Measurements from ENCODE around the gene UBE2Z.
"Not testable (repeated sequence)": the region's sequence is repeated elsewhere in the genome, so short reads cannot be mapped to it uniquely, and the experiment has no call there.

UBE2Z gene

DNA sequence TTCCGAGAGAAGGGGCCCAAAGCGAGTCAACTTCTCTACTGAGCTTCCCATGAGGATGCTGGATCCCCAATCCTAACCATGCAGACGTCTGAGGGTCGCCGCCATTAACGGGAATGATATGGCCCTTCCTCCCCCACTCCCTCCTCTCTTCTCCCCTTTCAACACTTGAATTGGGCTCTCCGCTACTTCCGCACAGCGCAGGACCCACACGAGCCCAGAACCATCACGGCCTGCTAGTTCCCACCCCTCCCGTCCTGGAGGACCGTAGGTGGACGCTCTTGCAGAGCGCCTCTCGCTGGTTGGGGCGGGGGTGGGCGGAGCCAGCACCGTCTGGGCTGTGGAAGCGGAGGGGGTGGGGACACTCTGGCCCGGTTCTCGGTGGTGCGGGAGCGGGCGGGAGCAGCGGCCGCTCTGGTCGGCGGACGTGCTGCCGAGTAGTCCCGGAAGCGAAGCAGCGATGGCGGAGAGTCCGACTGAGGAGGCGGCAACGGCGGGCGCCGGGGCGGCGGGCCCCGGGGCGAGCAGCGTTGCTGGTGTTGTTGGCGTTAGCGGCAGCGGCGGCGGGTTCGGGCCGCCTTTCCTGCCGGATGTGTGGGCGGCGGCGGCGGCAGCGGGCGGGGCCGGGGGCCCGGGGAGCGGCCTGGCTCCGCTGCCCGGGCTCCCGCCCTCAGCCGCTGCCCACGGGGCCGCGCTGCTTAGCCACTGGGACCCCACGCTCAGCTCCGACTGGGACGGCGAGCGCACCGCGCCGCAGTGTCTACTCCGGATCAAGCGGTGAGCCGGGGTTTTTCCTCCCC lies at the start of gene UBE2Z:
Gene UBE2Z (plus strand): TSS at position 361 of the 797 bp plus-strand sequence. CDS start 97 bp downstream, at position 458.
- peak; percentile 97 for DNase-seq

DNA sequence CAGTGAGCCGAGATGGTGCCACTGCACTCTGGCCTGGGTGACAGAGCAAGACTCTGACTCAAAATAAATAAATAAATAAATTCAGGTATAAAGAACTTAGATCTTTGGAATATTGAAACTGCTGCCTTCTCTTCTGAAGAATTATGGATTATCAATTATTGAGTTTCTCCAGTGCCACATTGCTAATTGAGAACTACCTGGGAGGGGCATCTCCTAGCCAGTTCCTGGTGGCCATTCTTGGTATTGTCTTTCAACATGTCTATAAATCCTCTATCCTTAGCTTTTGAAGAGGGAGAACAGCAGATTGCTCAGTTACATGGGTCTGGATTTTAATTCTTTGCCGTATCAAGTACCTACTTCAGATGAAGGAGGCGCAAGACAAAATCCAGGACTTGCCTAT lies 48.2 kb upstream of the UBE2Z start:
- DNase-seq: no peak

DNA sequence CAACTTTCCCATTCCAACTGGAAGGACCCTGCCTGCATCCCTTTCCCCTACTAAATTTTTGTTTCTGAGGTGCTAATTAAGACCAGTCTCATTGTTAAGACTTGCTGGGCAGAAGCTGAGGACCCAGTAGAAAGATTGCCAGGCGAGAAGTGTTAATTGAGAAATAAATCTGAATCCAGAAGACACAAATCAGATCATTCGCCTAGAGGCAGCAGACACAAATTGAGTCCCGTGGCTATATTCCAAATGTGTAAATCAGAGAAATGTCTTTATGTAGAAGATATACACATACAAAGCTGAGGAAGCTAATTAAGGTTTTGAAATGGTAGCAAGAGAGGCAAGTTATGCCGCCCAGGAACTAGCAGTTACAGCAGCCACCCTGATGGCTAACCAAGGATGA lies 47.8 kb upstream of the UBE2Z start:
- DNase-seq: no peak

DNA sequence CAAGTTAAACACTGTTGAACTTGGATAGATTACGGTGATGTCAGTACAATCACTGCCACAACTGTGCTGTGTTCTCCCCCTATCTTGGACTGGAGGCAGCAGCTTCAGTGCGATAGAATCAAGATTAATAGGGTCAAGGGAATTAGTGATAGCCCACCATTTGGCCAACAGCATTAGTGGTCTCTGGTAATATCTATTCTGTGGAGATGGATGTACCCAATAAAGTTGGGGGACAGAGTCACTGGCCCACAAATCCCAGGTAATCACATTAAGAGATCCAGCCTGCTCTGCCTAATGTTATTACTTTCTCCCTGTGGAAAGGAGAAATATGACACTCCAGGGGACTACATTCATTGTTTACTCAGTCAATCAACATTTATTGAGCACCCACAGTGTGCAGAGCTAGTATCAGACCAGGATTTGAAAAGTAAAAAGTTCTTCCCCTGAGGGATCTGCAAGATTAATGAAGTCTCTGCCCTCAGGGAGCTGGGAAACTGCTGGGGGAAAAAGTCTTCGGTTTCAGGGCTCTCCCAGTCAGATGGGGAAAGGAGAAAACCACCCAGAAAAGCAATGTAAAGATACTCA lies 39.2 kb upstream of the UBE2Z start:
- no peak for DNase-seq

DNA sequence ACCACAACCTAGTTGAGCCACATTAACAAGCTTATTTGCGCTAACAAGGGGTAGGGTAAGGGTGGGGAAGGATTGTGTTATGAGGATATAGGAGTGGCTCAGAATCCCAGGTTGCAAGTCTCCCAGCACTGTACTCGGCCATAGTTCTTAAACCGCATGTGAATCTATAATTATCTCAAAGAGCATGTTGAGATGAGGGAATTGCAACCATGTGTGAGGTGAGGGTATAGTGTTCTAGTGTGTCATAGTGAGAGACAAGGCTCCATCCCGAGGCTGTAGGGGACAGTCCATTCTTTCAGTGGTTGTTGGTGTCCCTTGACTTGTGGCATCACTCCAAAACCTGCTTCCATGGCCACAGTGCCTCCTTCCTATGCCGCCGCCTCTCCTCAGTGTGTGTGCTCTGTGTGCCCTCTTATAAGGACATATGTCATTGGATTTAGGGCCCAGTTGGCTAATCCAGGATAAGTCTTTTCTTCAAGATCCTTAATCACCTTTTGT lies 38.3 kb upstream of the UBE2Z start:
- no peak for DNase-seq

DNA sequence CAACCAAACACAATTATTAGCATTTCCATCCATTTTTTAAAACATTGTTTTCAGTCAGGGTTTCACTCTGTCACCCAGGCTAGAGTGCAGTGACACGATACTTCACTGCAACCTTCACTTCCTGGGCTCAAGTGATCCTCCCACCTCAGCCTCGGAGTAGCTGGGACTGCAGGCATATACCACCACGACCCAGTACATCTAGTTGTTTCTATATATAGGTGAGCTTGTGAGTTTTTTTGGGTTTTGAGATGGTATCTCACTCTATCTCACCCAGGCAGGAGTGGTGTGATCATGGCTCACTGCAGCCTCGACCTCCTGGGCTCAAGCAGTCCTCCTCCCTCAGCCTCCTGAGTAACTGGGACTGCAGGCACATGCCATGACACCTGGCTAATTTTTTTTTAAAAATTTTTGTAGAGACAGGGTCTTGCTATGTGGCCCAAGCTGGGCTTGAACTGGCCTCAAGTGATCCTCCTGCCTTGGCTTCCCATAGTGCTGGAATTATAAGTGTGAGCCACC lies 37.1 kb upstream of the UBE2Z start:
- no peak for DNase-seq

DNA sequence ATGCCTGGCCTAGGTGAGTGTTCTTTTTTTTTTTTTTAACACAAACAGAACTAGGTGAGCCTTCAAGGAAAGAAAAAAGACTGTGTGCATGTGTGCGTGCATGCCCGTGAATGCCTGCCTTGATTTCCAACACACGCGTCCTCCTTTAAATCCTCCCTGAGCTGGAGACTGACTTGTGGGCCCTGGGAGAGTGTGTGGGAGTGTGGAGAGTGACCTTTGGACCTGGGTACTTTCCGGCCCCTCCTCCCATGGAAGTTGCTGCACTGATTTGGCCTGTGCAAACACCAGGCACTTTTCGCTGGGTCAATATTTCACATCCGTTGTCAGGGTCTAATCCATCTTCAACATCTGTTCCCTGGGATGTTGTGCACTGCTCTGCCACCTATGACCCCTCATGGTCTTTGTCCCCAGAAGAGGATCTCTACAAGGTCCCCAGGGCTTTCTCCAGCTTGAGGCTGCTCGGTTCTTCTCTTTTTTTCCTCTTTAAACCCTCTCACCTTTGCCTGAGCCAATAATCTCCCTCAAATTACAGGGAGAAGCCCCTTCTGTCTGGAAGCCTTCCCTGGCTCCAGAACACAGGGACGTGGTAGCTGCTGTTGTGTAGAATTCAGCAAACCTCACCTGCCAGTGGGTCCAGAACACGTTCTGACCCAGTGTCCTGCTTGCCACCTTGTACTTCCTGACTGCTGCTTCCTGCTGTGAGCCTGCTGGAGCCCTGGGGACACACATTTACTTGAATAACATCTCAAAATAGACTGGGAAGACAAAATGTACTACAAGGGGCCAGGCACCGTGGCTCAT lies 36.5 kb upstream of the UBE2Z start:
- DNase-seq: no peak

DNA sequence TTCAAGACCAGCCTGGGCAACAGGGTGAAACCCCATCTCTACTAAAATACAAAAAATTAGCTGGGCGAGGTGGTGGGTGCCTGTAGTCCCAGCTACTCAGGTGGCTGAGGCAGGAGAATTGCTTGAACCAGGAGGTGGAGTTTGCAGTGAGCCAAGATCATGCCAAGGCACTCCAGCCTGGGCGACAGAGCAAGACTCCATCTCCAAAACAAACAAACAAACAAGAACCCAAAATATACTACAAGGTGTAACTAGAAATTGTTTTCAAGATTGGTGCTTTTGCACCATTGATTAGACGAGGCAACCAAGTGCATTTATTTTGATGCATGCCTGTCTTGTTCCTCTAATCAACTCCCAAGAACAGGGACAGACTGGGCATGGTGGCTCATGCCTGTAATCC lies 35.8 kb upstream of the UBE2Z start:
- not testable (repeated sequence) for DNase-seq

DNA sequence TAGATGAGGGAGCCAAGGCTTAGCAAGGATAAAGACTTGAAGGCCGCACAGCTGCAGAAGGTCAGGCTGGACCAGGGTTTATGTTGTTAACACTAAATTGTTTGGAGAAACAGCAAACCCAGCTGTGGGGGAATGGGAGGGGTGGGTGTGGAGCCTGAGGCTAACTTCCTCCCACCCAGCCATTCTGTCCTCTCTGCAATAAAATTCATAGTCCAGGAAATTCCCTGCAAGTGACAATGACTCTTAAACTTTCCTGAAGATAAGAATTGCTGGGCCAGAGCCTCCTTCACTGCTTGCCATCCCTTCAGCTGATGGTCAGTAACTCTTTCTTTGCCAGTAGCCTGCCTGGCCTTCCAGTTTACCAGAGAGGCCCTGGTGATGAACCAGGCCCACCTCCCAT lies 35.0 kb upstream of the UBE2Z start:
- DNase-seq: no peak

DNA sequence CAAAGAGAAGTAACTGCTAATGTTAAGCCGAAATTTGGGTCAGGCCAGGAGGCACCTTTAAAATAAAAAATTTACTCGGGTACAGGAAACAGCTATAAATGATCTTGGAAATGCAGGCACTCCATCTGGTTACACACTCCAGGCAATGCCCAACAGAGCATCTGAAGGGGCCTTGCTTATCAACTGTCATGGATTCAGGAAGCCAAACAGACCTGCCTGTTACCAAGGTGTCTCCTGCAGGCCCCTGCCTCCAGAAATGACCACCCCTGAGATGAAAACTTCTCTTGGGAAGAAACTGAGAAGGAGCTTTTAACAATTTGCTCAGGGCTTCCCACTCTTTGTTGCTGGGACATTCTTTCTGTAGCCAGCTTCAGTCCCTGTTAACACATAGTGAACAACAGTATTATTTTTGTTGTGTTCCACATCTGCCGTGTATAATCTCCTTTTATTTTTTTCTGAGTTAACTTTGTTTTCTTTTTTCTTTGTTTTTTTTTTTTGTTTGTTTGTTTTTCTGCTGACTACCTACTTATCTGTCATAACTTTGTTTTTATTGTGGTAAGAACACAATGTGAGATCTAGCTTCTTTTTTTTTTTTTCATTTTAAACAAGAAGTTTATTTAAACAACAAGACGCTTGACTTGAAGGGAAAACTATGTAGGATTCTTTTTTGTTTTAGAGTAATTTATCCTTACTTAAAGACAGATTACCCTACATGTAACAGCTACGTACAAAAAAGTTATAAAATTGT lies 34.3 kb upstream of the UBE2Z start:
- DNase-seq: no peak

DNA sequence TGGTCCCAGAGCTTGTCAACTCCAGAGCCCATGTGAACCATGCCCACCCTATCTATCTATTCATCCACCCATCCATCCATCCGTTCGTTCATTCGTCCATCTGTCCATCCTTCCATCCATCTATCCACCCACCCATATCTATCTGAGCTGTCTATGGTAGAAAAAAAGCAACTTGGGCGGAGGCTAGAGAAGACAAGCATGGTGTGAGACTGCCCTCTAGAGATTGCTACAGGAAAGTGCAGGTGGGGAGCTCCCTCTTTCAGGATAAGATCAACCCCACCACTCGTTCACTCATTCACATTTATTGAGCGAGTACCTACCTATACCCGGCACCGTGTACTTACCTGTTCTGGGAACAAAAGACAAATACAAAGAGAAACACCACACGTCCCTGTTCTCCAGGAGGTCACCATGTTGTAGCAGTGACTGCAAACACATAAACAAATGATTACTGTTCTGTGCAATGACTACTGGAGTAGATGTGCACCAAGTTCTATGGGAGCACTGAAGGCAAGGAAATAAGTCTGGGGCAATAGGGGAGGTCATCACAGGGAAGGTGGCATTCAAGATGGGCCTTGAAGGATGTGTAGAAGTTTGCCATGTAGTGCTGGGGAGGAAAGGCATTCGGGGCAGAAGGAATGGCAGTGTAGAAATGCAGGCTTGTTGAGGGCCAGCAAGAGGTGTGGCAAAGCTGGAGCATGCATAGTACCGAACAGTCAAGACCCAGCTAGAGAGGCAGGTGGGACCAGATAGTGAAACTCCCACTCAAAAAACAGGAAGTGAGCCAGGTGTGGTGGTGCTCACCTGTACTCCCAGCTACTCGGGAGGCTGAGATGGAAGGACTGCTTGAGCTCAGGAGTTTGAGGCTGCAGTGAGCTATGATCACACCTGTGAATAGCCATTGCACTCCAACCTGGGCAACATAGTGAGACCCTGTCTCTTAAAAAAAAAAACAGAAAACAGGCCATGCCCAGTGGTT lies 29.0 kb upstream of the UBE2Z start:
- peak; percentile 64 for DNase-seq

DNA sequence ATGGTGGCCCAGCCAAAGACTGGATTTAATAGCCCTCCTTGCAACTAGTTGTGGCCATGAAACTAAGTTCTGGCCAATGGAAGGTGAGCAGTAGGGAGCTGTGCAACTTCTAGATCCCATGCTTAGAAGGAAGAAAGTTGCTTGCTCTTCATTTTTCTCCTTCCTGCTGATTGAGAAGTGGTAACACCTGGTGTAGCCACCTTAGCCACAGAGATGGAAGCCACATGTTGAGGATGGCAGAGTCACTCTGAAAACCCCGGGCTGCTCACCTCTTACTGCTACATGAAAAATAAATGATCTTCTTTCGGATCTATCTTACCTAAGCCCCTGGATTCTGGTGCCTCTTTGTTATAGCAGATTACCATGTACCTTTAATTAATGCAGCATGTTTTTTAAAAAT lies 25.9 kb upstream of the UBE2Z start:
- no peak for DNase-seq

DNA sequence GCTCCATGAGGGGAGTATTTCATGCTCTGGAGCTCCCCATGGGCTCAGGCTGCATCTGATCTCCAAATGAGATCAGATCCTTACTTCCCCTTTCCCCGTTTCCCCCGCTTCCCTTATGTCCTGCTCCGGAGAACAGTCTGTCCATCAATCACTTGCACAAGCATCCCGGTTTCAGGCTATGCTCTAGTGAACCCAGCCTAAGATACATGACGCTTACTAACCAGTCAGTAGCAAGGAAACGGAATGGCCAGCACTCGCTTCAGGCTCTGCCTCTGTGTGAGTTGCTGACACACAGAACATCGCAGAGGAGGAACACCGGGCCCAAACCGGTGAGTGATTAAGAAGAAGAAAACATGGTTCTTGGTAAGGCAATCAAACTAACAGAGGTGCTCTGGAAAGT lies 25.0 kb upstream of the UBE2Z start:
- no peak for DNase-seq

DNA sequence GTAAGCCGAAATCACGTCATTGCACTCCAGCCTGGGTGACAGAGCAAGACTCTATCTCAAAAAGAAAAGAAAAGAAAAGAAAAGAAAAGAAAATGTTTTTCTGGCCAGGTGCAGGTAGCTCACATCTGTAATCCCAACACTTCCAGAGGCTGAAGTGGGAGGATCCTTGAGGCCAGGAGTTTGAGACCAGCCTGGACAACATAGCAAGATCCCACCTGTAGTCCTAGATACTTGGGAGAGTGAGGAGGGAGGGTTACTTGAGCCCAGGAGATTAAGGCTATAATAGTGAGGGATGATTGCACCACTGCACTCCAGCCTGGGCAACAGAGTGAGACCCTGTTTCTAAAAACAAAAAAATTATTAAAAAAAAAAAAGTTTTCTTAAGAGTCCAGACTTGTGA lies 18.1 kb upstream of the UBE2Z start:
- no peak for DNase-seq

DNA sequence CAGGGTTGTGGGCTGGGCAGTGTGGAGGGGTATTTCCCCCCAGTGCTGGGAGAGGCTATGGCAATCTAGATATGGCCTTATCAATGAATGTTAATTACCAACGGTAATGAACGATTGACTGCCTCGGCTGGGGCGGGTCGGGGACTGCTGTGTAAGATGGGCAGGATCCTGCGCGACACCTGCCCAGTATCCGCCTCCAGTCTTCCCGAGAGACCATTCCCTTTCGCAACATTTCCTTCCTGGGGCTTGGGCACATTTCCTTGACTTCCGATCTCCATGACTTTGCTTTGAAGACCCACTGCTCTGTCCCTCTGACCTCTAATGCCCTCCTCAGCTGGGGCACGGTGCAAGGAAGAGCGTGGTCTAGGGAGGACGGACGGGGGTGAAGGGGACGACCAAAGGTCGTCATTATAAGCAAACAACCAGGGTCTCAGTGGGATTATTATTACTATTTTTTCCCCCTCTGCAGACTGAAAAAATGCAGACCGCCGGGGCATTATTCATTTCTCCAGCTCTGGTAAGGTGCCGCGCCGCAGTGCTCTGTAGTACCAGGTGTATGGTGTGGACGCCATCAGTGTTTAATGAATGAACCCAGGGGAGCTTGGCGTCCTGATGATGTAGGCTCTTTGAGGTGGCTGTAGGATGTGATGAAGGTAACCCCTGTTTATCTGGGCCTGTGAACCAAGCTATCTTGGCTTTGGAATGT lies 15.1 kb upstream of the UBE2Z start:
- DNase-seq: no peak

DNA sequence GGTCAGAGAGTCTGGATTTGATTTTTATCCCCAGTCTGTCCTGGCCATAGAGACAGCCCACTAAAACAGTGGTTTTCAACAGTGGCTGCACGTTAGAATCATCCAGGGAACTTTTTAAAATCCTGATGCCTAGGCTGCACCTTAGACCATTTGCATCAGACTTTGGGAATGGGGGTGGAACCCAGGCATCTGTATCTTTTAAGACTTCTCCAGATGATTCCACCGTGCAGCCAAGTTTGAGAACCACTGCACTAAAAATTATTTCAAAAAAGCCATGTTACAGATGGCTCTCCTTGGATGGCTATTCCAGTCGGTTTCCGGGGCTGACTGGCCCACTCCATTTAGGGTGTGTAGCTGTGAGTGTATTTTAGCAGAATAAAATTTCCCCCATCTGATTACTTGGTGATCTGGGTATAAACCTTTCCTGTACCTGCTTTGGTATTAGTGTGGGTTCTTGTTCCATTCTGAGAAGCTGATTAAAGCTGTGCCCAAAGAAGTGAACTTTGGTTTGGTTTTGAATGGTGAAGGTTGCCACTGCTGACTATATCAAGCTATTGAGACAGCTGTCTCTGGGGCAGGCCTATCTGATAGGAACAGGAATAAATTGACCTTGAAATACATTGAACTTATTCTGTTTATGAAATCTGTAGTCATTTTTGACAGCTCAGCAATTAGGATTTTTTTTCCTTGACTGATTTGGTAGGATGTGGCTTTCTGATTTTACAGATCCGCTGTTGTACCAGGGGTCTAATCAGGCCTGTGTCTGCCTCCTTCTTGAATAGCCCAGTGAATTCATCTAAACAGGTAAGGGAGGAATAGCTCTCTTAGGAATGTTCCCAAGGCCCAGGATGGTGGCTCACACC lies 14.3 kb upstream of the UBE2Z start:
- no peak for DNase-seq

DNA sequence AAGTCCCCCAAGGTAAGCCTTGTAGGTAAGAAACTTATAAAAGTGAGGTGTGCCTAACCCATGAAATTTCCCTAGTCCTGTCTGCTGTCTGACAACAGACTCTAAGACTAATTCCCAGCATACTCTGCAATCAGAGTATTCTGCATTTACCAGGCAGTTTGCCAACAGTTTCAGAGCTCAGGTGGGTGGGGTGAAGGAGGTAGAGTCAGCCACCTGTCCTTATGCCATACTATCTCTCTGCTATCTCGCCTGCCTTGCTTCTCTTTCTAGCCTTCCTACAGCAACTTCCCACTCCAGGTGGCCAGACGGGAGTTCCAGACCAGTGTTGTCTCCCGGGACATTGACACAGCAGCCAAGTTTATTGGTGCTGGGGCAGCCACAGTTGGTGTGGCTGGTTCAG lies 13.3 kb upstream of the UBE2Z start:
- no peak for DNase-seq

DNA sequence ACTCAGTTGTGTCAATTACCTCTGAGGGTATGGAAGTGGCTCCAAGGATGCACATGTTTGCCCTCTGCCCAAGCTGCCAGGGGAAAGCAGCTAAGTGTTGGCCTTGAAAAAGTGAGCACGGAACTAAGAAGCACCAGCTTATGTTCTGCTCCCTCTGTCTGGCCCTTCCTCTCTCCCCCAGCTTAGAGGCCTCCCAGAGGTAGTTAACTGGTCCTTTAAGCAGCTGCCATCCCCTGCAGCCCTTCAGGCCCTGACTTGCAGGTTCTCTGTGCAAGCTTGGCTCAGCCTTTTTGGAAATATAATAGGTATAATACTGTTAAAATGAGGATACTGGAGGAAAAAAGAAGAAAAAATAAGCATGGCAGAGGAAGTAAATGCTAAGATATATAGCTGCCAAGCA lies 7.0 kb upstream of the UBE2Z start:
- no peak for DNase-seq

DNA sequence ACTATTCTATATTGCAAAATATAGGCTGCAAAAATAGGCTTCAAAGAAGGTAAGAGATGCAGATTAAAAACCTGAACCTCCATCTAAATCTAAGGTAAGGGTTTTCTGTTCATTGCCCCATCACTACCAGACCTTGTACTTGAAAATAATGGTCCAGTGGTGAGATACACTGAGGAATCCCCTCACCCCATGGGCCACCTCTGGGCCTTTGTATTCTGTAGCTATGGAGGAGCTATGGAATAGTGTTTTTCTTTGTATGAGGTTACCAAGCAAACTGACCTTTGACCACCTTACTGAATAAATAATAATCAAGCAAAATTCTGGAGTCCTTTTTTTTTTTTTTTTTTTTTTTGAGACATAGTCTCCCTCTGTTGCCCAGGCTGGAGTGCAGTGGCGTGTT lies 4.8 kb upstream of the UBE2Z start:
- no peak for DNase-seq

DNA sequence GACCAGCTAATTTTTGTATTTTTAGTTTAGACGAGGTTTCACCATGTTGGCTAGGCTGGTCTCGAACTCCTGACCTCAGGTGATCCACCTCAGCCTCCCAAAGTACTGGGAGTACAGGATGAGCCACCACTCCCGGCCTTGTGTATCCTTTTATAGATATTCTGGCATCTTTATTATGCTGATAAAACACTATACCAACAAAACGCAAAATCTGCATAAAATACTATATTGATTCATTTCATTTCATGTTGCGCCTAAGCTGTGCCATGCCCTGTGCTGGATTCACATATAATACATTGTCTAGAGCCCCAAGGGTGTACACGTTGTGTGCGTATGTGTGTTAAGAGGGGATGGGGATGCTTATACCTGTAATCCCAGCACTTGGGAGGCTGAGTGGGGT lies 3.8 kb upstream of the UBE2Z start:
- DNase-seq: no peak
